ENCODE results near the gene COX6A2. TPM values are rescaled to one million over a fixed set of nuclear protein-coding genes. Genes with fewer than 3 reads are reported as not detected.

Gene COX6A2
- total RNA-seq, 1 donor from 2014 or later: not detected

DNA sequence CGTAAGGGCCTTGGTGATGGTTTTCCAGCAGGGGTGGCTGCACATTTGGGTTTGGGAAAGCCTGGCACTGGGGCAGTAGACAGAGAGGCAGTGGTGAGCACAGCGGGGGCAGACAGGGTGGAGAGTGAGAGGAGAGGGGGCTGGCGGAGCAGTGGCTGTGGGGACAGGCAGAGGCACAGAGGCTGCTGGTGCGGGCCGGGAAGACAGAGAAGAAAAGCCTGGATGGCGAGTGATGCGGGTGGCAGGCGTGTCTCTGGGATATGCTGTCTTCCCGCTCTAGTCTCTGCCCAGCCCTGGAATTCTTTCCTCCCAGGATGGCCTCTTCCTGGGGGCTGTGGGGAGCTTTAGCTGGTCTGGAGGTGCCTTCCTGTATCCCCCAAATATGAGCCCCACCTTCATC, 18.1 kb downstream of the COX6A2 start:
- TF ChIP-seq EZH2 (IDR thresholded peaks at IDR 0.05; ENCODE audit: insufficient read depth, low read length): no peak
- TF ChIP-seq CTCF (IDR thresholded peaks at IDR 0.05; ENCODE audit: insufficient read depth, low read depth, low read length): no peak
- Histone ChIP-seq H3K27me3 (ENCODE audit: insufficient read depth, low read length) (no peaks in the 10 kb centered on the region), H3K4me2 (ENCODE audit: low read length) (no peak overlapping the region), H4K20me1 (ENCODE audit: insufficient read depth, low read length) (no peaks in the 10 kb centered on the region), H3K79me2 (ENCODE audit: insufficient read depth, low read length) (no peaks in the 10 kb centered on the region), H2AFZ (ENCODE audit: low read depth, low read length) (no peak overlapping the region), H3K9me3 (ENCODE audit: insufficient read depth, low read depth, low read length) (no peaks in the 10 kb centered on the region), H3K27ac (ENCODE audit: low read depth, low read length) (no peak overlapping the region), H3K36me3 (ENCODE audit: insufficient read depth, low read length) (no peaks in the 10 kb centered on the region), H3K4me1 (ENCODE audit: insufficient read depth, low read length) (no peaks in the 10 kb centered on the region), H3K9ac (ENCODE audit: low read length) (no peak overlapping the region), H3K4me3 (ENCODE audit: insufficient read depth, low read depth, low read length) (no peak overlapping the region)
- Mint-ChIP-seq H3K27ac (ENCODE audit: unreplicated experiment) (no peak overlapping the region), H3K27me3 (ENCODE audit: low read depth, unreplicated experiment) (peaks cover 61% of the 10 kb centered on the region), H3K36me3 (ENCODE audit: low read depth, unreplicated experiment) (no peaks in the 10 kb centered on the region), H3K4me3 (ENCODE audit: unreplicated experiment) (no peak overlapping the region), H3K4me1 (ENCODE audit: low read depth, unreplicated experiment) (no peaks in the 10 kb centered on the region), H3K9me3 (ENCODE audit: unreplicated experiment) (no peaks in the 10 kb centered on the region)
- DNase-seq (ENCODE audit: low read depth): no peak
- FAIRE-seq: no peak

DNA sequence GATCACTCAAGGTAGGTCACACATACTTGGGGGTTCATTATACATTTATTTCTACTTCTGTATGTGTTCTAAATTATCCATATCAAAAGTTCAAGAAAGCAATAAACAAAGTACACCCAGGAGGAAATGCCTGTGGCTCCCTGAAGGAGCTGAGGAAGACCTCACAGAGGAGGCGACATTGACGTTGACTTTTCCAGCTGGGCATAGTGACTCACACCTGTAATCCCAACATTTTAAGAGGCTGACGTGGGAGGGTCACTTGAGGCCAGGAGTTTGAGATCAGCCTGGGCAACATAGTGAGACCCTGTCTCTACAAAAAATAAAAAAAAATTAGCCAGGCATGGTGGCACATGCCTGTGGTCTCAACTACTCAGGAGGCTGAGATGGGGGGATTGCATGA, 18.7 kb downstream of the COX6A2 start:
- no peak for TF ChIP-seq EZH2 (IDR thresholded peaks at IDR 0.05; ENCODE audit: insufficient read depth, low read length)
- no peak for TF ChIP-seq CTCF (IDR thresholded peaks at IDR 0.05; ENCODE audit: insufficient read depth, low read depth, low read length)
- no peak overlapping the region for H3K4me3 ChIP-seq (ENCODE audit: insufficient read depth, low read depth, low read length)
- H2AFZ ChIP-seq (ENCODE audit: low read depth, low read length): no peak overlapping the region
- no peaks in the 10 kb centered on the region for H3K36me3 Mint-ChIP-seq (ENCODE audit: low read depth, unreplicated experiment)
- FAIRE-seq (no peak), DNase-seq (ENCODE audit: low read depth) (peak; percentile 12)
- H3K9me3 Mint-ChIP-seq (ENCODE audit: unreplicated experiment): no peaks in the 10 kb centered on the region
- H3K27ac Mint-ChIP-seq (ENCODE audit: unreplicated experiment): no peak overlapping the region
- no peaks in the 10 kb centered on the region for H4K20me1 ChIP-seq (ENCODE audit: insufficient read depth, low read length)
- H3K27me3 Mint-ChIP-seq (ENCODE audit: low read depth, unreplicated experiment): peaks cover 57% of the 10 kb centered on the region
- no peaks in the 10 kb centered on the region for H3K9me3 ChIP-seq (ENCODE audit: insufficient read depth, low read depth, low read length)
- no peaks in the 10 kb centered on the region for H3K79me2 ChIP-seq (ENCODE audit: insufficient read depth, low read length)
- H3K4me3 Mint-ChIP-seq (ENCODE audit: unreplicated experiment): no peak overlapping the region
- H3K36me3 ChIP-seq (ENCODE audit: insufficient read depth, low read length): no peaks in the 10 kb centered on the region
- H3K9ac ChIP-seq (ENCODE audit: low read length): no peak overlapping the region
- H3K27ac ChIP-seq (ENCODE audit: low read depth, low read length): no peak overlapping the region
- no peaks in the 10 kb centered on the region for H3K27me3 ChIP-seq (ENCODE audit: insufficient read depth, low read length)
- H3K4me2 ChIP-seq (ENCODE audit: low read length): no peak overlapping the region
- H3K4me1 Mint-ChIP-seq (ENCODE audit: low read depth, unreplicated experiment): no peaks in the 10 kb centered on the region
- H3K4me1 ChIP-seq (ENCODE audit: insufficient read depth, low read length): no peaks in the 10 kb centered on the region

DNA sequence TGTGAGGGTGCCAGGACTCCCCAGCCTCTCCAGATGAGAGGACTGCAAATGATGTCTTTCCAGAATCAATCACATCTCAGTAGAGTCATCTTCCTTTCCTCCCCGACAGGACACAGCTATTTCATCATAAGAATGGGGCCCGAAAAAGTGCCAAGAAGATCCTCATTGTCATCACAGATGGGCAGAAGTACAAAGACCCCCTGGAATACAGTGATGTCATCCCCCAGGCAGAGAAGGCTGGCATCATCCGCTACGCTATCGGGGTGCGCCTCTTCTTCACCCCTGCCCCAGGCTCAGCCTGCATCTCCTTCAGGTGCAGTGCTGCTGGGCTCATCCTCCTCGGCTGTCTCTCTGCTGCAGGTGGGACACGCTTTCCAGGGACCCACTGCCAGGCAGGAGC, 20.8 kb downstream of the COX6A2 start:
- Histone ChIP-seq H3K9ac (ENCODE audit: low read length) (no peak overlapping the region), H3K4me2 (ENCODE audit: low read length) (no peak overlapping the region), H4K20me1 (ENCODE audit: insufficient read depth, low read length) (no peaks in the 10 kb centered on the region), H2AFZ (ENCODE audit: low read depth, low read length) (no peak overlapping the region), H3K9me3 (ENCODE audit: insufficient read depth, low read depth, low read length) (no peaks in the 10 kb centered on the region), H3K27ac (ENCODE audit: low read depth, low read length) (no peak overlapping the region), H3K36me3 (ENCODE audit: insufficient read depth, low read length) (no peaks in the 10 kb centered on the region), H3K4me3 (ENCODE audit: insufficient read depth, low read depth, low read length) (no peak overlapping the region), H3K4me1 (ENCODE audit: insufficient read depth, low read length) (no peaks in the 10 kb centered on the region), H3K27me3 (ENCODE audit: insufficient read depth, low read length) (no peaks in the 10 kb centered on the region), H3K79me2 (ENCODE audit: insufficient read depth, low read length) (no peaks in the 10 kb centered on the region)
- no peaks in the 10 kb centered on the region for H3K4me1 Mint-ChIP-seq (ENCODE audit: low read depth, unreplicated experiment)
- no peak for TF ChIP-seq CTCF (IDR thresholded peaks at IDR 0.05; ENCODE audit: insufficient read depth, low read depth, low read length)
- TF ChIP-seq EZH2 (IDR thresholded peaks at IDR 0.05; ENCODE audit: insufficient read depth, low read length): no peak
- no peak for DNase-seq (ENCODE audit: low read depth)
- no peak overlapping the region for H3K4me3 Mint-ChIP-seq (ENCODE audit: unreplicated experiment)
- H3K36me3 Mint-ChIP-seq (ENCODE audit: low read depth, unreplicated experiment): no peaks in the 10 kb centered on the region
- H3K9me3 Mint-ChIP-seq (ENCODE audit: unreplicated experiment): no peaks in the 10 kb centered on the region
- H3K27ac Mint-ChIP-seq (ENCODE audit: unreplicated experiment): no peak overlapping the region
- FAIRE-seq: no peak
- peaks cover 41% of the 10 kb centered on the region for H3K27me3 Mint-ChIP-seq (ENCODE audit: low read depth, unreplicated experiment)
